ENCODE measurements around the gene ATOSB. TPM values are rescaled to one million over a fixed set of nuclear protein-coding genes. Genes with fewer than 3 reads are reported as not detected.

The ATOSB gene
- total RNA-seq, 3 donors from 2014 or later, result 7.8 to 21.1 (median 8.8) TPM

GRCh38 chr9:35105571-35106342 is 9.9 kb downstream of the ATOSB start:
- Histone ChIP-seq H3K27ac (no peak overlapping the region), H3K27me3 (no peaks in the 10 kb centered on the region), H3K4me1 (peaks cover 3 to 15% of the 10 kb centered on the region in 2 donors), H3K9me3 (no peaks in the 10 kb centered on the region), H3K4me3 (no peak overlapping the region), H3K36me3 (no peaks in the 10 kb centered on the region)
- TF ChIP-seq POLR2AphosphoS5 (IDR thresholded peaks at IDR 0.05) (no peak), POLR2A (IDR thresholded peaks at IDR 0.05) (no peak), CTCF (IDR thresholded peaks at IDR 0.05) (no peak)
- intact Hi-C loops (cut with DNase I; ENCODE audit: low total_unique reads), result no loop called here
- DNase-seq (ENCODE audit: low spot score in 2 of 2), result no peak

GRCh38 chr9:35105126-35105525 is 10.5 kb downstream of the ATOSB start:
- Histone ChIP-seq H3K9me3 (no peaks in the 10 kb centered on the region), H3K27ac (no peak overlapping the region), H3K4me3 (no peak overlapping the region), H3K36me3 (no peaks in the 10 kb centered on the region), H3K27me3 (no peaks in the 10 kb centered on the region), H3K4me1 (peaks cover 3 to 10% of the 10 kb centered on the region in 2 donors)
- intact Hi-C loops (cut with DNase I; ENCODE audit: low total_unique reads), result no loop called here
- DNase-seq (ENCODE audit: low spot score in 2 of 2), result no peak
- TF ChIP-seq POLR2AphosphoS5 (IDR thresholded peaks at IDR 0.05) (no peak), POLR2A (IDR thresholded peaks at IDR 0.05) (no peak), CTCF (IDR thresholded peaks at IDR 0.05) (no peak)

- intact Hi-C loops (cut with DNase I; ENCODE audit: low total_unique reads), result no loop called here
- Histone ChIP-seq H3K9me3 (no peaks in the 10 kb centered on the region), H3K27me3 (no peaks in the 10 kb centered on the region), H3K4me1 (peaks cover 3 to 10% of the 10 kb centered on the region in 2 donors), H3K36me3 (no peaks in the 10 kb centered on the region), H3K4me3 (no peak overlapping the region), H3K27ac (no peak overlapping the region)
- no peak for DNase-seq (ENCODE audit: low spot score in 2 of 2)
- no peak for TF ChIP-seq POLR2A (IDR thresholded peaks at IDR 0.05)
- no peak for TF ChIP-seq POLR2AphosphoS5 (IDR thresholded peaks at IDR 0.05)
- no peak for TF ChIP-seq CTCF (IDR thresholded peaks at IDR 0.05)
These were observed 11.1 kb downstream of the ATOSB start for GRCh38 chr9:35104586-35104985.

- Histone ChIP-seq H3K27me3 (no peaks in the 10 kb centered on the region), H3K27ac (peak overlapping the region; percentile 93 to 97), H3K9me3 (no peaks in the 10 kb centered on the region), H3K4me1 (peaks cover 3 to 10% of the 10 kb centered on the region in 2 donors), H3K36me3 (no peaks in the 10 kb centered on the region), H3K4me3 (peak overlapping the region; percentile 58 to 83 (median 80))
- no peak for TF ChIP-seq POLR2A (IDR thresholded peaks at IDR 0.05)
- TF ChIP-seq POLR2AphosphoS5 (IDR thresholded peaks at IDR 0.05), result no peak
- no peak for TF ChIP-seq CTCF (IDR thresholded peaks at IDR 0.05)
- intact Hi-C loops (cut with DNase I; ENCODE audit: low total_unique reads), result no loop called here
- DNase-seq (ENCODE audit: low spot score in 2 of 2), result no peak
These were observed 11.9 kb downstream of the ATOSB start for GRCh38 chr9:35103660-35104191.

Measured in breast epithelium (tissue), 4 donors.